ELF-1 (cell line): Measurements from ENCODE around the gene MAD1L1.

Source experiments
- DNase-seq: peaks from one replicate; pipeline ENCODE4 v3.0.0-alpha.2; 2016; ENCODE audit warnings: low read depth, low spot score

MAD1L1 gene

DNA sequence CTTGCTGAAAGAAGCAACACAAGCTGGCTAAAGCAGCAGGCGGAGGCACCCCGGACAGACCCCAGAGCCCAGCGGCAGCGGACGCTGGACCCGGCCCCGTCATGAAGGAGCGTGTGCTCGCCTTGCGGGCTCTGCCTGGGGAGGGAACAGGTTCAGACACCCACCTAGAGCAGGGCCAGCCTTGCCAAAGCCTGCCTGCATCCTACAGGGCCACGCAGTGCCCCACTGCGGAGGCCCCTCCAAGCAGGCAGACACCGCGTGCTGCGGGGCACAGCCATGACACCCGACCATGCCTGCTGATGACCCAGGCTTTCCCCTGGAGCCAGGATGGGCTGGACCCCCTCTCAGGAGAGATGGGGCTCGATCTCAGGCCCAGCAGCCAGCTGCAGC, 91.7 kb downstream of the MAD1L1 start:
- no peak for DNase-seq

DNA sequence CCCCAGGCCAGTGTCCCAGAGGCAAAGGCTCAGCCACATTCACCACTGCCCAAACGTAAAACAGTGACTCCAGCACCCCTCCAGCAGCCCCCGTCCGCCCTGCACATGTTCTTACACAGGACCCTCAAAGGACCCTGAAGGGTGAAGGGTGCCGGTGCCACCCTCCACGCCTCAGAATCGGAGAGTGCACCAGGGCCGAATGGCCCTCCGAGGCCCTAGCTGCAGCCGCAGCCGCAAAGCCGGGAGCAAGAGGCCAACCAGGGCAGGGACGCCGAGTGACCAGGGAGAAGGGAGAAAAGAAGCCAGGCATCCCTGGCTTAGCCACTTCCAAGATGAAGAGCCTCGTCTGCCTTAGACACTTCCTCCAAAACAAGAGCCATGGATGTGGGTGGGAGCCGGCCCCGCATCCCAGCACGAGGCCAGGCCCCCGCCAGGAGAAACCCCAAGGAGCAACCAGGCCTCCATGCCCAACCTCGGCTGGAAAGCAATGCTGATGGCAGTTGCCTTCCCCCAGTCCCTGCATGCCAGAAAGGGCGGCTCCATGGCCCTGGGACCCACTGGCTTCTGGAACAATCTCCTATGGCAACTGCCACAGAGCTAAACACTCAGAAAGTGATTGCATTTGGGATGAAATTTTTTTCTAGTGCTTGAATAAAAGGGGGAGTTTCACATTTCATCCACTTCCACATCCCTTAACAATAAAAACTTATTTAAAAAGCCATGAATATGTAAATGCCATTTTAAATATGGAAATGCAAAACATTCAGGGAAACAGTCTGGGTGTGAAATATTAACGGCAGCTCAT, 92.3 kb downstream of the MAD1L1 start:
- no peak for DNase-seq

DNA sequence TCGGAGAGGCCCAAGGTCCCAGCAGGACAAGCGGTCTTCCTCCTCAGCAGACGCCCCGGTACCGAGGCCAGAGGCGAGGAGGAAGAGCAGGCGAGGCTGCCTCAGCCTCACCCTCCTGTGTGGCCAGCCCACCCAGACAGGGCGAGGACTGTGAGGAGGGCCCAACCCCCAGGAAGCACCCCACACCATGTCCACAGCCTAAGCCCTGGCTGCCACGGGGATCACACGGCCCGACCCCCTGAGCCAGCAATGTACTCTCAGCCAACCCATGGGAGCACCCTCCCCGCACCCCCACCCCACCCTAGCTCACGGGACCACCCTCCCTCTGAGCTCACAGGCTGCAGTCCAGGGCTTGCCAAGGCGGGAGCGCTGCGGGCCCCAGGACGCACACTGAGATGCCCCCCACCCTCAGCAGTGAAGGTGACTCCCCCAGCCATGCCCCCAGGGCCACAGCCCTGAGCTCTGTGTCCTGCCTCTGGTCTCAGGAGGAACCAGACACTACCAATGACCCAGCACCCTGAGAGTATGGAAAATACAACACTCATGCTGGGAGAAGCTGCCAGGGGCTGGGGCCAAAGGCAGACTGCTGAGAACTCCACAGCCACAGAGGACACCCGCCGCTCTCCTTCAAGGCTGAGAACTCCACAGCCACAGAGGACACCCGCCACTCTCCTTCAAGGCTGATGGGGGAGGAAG, 93.6 kb downstream of the MAD1L1 start:
- DNase-seq, result no peak

DNA sequence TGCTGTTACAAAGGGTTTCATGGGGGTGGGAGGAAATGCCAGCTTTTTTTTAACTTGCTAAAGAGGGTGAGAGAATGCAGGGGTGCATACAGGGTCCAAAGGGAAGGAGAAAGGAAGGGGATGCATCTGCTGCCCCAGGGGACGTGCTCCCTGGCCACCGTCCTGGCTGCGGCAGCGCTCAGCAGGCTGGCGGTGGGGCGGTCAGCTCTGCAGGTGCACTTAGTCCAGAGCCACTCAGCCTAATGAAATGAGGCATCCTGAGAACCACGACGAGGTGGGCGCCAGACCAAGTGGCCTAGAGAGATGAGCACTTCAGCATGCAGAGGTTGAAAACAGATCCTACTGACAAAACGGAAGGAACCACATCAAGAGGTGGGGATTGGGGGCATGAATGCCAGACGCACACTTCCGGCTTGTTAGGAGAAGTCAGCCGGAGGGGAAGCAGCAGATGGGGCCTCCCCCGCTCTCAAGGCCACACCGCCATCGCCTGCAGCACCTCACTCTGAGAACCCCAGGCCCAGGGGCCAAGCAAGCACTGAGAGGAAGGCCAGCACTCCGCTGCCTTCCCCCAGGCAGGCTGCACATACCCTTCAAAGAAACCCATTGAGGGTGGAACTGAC, 94.5 kb downstream of the MAD1L1 start:
- DNase-seq, result no peak

DNA sequence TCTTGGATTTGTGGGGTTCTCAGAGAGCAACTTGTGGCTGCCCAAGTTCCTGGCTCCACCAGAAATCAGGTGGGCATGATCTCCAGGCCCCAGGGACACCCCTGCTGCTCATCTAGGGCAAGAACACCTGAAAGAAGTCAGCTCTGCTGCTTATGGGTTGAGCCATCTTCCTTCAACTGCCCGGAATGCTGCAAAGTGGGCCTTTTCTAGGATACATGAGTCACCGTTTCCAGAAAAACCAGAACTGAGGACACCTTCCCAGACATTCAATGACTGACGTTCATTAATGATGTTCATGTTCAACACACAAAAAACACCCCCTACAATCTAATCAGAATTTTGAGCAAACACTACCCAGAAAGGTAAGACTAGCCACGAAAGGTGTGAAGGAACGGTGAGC, 98.0 kb downstream of the MAD1L1 start:
- no peak for DNase-seq

DNA sequence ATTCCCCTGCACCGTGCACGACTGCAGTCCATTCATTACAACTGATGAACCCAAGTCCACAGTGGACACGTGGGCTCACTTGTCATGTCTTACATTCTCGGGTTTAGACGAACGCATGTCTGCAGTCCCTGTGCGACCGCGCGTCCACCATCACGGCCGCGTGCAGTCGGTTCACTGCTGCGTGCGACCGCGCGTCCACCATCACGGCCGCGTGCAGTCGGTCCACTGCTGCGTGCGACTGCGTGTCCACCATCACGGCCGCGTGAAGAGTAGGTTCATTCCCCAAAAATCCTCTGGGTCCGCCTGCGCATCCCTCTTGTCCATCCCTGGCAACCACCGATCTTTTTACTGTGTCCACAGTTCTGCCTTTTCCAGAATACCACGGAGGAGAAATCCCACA, 100.5 kb downstream of the MAD1L1 start:
- DNase-seq, result no peak

DNA sequence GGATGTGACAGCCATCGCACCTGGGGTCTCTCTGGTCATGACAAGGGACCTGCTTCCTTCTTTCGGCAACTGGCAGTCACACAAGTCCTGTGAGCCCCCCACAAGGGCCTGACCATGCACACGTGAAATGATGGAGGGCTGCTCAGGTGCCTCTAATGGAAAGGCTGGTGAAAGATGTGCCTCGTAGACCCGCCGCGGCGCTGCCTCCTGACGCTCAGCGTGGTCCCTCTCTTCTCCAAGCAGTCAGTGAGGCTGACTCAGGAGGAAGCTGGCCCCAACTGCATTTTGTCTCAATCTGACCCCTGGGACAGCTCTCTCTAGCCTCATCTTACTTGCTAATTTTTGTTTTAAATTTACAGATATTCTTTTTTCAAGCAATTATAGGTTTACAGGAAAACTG, 100.9 kb downstream of the MAD1L1 start:
- DNase-seq, result no peak

DNA sequence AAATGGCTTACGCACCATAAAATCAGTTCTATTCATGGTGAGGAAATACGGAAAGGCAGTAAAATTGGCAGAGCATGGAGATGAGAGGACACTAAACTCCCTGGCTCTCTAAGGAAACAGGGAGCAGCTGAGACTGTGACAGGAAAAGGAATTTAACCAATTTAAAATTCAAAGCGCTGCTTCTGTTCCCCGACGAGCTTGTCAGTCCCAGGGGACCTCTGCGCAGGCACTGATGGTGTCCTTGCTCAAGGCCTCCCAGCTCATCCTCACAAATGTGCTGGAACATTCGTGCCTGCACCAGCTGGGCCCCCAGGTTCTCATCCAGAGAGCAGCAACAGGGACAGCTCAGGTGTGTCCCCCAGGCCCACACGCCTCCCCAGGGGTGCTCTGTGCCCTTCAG, 101.4 kb downstream of the MAD1L1 start:
- DNase-seq, result no peak

DNA sequence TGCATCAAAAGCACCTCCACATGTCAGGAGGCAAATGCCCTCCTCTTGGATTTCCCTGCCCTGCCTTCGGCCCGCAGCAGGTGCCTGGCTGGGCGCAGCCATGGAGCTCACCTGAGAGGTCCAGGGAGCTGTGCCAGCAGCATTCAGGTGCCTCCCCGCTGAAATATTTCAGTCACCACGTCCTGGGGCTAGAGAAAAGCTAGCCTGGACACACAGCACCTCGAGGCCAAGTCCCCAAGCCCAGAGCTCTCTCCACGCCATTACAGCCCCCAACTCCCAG, 102.7 kb downstream of the MAD1L1 start:
- DNase-seq, result no peak

DNA sequence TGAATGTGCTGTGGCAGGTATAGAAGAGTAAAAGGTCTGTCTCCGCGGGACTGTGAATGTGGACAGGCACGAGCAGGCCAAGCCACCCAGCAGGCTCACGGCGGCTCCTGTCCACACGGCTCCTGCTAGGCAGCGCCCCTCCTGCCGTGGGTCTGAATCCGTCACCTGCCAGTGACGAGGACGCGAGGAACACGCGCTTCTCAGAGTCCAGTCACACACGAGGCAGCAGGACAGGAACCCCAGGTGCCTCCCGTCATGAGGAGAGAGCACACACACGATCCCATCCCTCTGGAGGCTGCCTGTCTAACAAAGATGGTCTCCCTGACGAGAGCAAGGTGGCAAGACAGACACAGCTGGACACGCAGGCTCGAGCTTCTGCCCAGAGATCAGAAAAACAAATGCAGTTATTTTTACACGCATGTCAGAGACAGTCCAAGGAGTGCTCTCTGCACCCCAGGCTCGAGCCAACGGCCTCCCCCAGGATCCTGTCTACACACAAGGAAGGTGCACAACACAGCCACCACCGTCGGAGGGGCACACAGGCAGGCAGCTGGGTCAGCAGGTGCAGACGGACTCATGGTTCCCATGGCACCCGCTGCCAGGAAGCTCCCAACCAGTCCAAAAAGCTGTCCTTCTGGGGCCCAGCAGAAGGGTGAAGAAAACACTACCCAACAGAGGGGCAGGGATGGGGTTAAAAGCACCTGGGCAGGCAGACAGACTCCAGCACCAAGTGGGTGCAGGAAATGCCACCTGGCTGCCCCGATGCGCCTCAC, 103.2 kb downstream of the MAD1L1 start:
- no peak for DNase-seq

DNA sequence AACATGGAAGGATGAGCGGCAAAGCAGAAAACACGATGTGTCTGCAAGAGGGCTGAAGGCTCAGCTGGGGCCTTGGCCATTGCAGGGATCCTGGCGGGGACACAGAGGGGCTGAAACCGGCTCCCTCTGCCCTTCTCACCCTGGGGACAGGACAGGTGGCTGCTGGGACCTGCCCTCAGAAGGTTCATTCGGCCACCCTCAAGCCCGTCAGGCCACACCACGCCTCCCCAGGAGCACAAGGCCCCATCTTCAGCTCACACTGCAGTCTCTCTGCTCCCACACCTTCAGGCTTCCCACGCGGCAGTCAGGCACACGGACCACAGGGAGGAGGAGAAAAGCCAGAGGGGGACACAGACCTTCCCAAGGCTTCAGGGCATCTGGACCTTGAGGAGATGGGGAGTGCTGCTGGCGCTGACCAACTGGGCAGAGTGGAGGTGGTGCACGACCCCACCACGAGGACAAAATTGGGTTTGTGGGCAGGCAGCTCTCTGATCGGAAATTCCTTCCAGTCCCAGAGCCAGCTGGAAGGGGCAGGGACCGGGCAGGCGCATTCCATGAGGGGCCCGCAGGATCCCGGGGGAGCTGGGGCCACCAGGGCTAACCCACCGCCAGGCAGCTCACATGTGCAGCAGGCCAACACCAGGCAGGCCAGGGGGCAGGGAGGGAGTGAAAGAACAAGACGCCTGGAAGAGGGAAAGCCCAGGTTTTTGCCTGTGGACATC, 104.0 kb downstream of the MAD1L1 start:
- no peak for DNase-seq

DNA sequence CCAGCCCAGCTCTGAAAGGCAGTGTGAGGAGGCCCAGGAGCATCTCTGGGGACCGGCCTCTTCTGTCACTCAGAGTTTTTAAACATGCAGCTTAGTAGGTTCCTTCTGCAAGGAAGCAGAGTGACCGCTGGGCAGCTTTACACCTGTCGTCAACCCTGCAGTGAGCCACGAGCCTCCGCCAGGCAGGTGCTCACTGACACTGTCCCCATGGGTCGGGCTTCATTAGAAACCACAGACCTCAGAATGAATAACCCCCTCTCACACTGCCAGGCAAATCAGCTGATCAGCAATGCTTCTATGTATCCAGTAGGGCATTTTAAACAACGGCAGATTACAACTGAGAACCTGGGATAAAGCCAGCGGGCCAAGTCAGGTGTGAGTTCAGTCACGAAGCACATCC, 106.1 kb downstream of the MAD1L1 start:
- no peak for DNase-seq

DNA sequence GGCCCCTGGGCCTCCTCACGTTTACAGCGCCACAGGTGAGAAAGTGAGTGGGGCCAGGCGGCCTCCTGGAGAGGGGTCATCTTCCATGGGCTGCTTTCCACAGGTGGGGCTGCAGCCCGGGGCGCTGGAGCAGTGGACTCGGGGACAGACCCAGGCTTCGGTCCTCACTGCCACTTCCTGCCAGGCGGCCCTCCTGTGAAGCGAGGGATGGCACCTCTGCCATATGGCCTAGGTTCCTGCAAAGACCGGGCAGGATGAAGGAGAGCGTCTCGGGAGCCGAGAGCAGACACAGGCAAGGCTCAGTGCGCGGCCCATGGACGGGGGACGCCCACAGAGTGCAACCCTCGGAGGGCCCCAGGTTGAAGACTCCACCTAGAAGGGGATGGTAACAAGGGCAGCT, 106.8 kb downstream of the MAD1L1 start:
- no peak for DNase-seq

DNA sequence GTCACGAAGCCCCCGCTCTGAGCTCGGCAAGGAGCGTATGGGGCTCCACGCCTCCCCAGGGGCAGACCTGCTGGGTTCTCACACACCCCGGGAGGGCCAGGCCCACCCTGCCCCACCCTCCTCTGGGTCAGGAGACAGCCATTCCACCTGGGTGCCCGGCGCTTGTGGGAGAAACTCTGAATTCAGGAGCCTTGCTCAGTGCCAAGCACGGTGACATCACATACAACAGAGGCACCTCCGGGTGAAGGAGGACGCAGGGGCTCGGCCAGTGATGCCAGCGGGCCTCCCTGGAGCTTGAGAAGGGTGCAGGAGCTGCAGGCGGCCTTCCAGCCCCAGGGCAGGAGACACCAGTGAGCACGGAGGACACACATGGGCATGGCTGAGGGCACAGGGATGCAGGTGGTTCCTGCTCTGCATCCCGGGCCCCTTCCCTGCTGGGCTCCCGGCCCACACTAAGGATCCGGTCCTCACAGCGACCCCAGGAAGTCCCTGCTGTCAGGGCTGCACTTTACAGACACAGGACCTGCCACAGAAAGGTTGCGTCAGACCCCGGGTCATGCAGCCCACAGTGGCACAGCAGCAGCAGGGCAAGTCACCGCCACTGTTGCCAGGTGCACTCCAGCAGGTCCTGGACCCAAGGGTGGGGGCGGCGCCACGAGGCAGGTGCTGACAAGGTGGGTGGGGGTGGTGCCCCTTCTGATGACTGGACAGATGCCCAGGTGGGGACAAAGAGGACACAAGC, 108.0 kb downstream of the MAD1L1 start:
- DNase-seq, result no peak

DNA sequence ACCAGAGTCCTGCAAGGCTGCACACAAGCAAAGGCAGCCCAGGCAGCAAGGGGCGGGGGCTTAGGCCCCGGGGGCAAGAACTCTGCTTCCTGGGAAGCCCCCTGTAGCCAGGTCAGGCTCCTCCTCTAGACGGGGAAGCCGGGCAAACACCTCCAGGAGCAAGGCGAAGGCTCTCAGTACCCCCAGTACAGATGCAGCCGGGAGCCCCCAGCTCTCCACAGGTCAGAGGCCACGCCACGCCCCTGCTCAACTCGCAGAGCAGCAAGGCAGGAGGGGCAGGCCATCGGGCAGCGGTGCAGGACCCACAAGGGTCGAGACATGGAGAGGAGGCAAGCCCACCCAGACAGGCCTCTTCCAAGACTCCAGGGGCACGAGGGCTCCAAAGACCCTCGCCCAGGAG, 108.8 kb downstream of the MAD1L1 start:
- DNase-seq, result no peak

DNA sequence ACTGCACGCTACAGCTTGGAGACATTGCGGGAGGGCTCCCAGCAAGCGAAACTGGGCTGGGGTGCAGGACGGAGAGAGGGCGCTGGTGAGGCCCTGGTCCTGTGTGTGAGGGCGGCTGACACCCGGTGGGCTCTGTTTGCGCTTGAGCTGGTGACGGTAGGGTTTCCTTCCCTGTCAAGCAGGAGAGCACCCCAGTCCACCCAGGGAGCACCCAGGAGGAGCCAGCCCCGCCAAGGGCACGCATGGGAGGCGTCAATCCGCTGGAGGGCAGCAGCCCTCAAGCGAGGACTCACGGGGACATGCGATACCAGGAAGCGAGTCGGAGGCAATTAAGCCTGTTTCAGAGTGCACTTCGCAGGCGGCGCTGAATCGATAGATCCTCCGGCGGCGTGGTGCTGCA, 109.4 kb downstream of the MAD1L1 start:
- peak; percentile 73 for DNase-seq

DNA sequence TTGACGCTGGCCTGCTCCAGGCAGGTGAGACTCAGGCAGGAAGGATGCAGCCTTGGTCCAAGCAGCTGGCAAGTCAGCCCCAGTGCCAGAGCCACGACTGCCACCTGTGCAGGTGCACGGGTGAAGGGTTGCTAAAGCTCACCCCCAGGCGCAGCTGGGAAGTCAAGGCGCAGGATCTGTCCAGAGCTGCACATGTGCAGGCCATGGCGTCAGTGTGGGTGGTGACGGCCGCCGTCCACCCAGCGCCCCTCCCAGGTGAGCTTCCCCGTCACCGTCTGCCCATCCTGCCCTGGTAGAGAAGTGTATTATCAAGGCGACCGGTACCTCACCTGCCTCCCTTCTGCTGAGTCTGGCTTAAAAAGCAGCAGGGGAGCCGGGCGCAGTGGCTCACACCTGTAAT, 110.1 kb downstream of the MAD1L1 start:
- no peak for DNase-seq

DNA sequence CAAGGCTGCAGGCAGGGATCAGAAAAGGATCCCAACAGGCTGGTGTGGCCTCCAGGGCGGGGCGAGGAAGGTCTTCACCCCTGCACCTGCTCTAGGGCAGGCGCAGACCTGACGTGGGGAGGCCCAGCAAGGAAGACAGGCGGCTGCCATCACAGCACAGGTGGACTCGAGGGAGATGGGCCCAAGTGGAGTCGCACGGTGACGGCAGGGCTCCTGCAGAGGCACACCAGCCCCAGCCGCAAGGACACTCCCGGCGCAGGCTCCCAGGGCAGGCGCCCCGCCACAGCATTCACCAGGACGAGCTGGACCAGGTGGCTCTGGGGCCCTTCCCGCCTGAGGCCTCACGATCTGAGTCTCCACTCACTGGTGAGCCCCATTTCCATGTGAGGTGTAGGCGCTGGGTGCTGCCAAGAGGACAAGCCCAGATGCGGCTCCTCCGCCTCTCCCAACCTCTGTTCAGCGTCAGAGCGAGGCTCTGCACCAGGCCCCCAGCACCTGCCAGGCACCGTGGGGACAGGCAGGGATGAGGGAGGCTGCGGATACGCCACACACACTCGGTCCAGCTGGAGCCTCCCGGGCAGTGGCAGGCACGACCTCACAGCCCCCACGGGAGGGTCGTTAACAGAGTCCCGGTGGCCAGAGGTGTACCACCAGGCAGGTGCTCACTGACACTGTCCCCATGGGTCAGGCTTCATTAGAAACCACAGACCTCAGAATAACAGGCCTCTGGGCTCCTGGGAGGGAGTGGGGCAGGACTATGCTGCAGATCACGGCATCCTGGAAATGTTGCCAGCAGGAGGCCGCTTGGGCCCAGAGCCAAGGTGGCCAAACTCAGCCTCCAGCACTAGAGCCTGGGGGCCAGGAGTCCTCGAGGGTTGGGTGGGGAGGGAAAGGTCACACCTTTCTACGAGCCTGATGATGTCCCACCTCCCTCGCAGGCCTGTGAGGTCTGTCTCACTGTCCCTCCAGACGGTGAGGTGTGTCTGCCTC, 111.6 kb downstream of the MAD1L1 start:
- no peak for DNase-seq

DNA sequence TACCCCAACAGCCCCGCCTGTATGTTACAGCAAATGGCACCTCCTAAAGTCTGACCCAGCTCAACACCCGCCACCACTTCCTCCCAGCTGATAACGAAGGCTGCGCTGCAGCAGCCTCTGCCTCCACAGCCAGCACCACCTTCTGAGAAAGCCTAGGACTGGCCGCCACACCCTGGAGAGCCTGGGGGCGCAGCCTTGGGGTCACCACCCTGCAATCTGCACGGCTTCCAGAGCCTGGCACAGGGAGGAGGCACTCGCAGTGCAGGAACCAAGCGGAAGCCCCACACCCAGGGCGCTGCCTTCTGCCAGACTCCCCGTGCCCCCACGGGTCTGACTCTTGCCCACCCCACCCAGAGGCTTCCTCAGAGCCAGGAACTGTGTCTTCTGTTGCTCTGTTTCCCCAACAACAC, 112.5 kb downstream of the MAD1L1 start:
- no peak for DNase-seq
